HG03520 (cell line): ENCODE results near the gene PRICKLE4.
"Not testable (repeated sequence)": the region's sequence is repeated elsewhere in the genome, so short reads cannot be mapped to it uniquely, and the experiment has no call there.

Source experiments
- ATAC-seq: cut with Tn5 transposase; IDR thresholded peaks from one replicate; pipeline ENCODE4 v1.9.1; 2021; ENCODE audit warnings: mild to moderate bottlenecking, moderate library complexity; ENCODE audit not compliant: unreplicated experiment

Gene PRICKLE4

GRCh38 chr6:41744236-41744787, 36.3 kb upstream of the PRICKLE4 start:
- no peak for ATAC-seq

GRCh38 chr6:41746107-41746506, 34.5 kb upstream of the PRICKLE4 start:
- ATAC-seq, result no peak

- ATAC-seq, result no peak
Observed at GRCh38 chr6:41747256-41748101, 33.1 kb upstream of the PRICKLE4 start, which contains the start of gene PGC. Gene PGC (minus strand): TSS chr6:41747397. CDS start chr6:41747334, 63 bp downstream.

- ATAC-seq, result no peak
Observed at GRCh38 chr6:41748102-41748477, 32.5 kb upstream of the PRICKLE4 start.

GRCh38 chr6:41748542-41748941, 32.0 kb upstream of the PRICKLE4 start:
- no peak for ATAC-seq

GRCh38 chr6:41750374-41750773, 30.2 kb upstream of the PRICKLE4 start:
- ATAC-seq, result no peak

- no peak for ATAC-seq
Observed at GRCh38 chr6:41755895-41756294, 24.7 kb upstream of the PRICKLE4 start.

- ATAC-seq, result no peak
Observed at GRCh38 chr6:41756354-41756753, 24.2 kb upstream of the PRICKLE4 start.

GRCh38 chr6:41757271-41757670, 23.3 kb upstream of the PRICKLE4 start:
- no peak for ATAC-seq

- ATAC-seq, result no peak
Observed at GRCh38 chr6:41757931-41758640, 22.5 kb upstream of the PRICKLE4 start.

GRCh38 chr6:41758641-41759035, 21.9 kb upstream of the PRICKLE4 start:
- ATAC-seq, result no peak

GRCh38 chr6:41759106-41759904, 21.3 kb upstream of the PRICKLE4 start:
- ATAC-seq, result no peak

- no peak for ATAC-seq
Observed at GRCh38 chr6:41759905-41760579, 20.5 kb upstream of the PRICKLE4 start.

- ATAC-seq, result no peak
Observed at GRCh38 chr6:41763470-41763869, 17.1 kb upstream of the PRICKLE4 start.

- ATAC-seq, result not testable (repeated sequence)
Observed at GRCh38 chr6:41766043-41766664, 14.4 kb upstream of the PRICKLE4 start.

- no peak for ATAC-seq
Observed at GRCh38 chr6:41767112-41767833, 13.3 kb upstream of the PRICKLE4 start.

GRCh38 chr6:41768545-41769308, 11.9 kb upstream of the PRICKLE4 start:
- no peak for ATAC-seq

- ATAC-seq, result no peak
Observed at GRCh38 chr6:41769376-41769775, 11.2 kb upstream of the PRICKLE4 start.
